ACC112 (cell line): ENCODE results near the gene DUSP8.

Experiments
- H2AFZ ChIP-seq: fragments of 200-600 bp; sonication (generic); one replicate; pipeline ENCODE4 v1.6.0; 2017; ENCODE audit warnings: antibody characterized with exemption, low read length; ENCODE audit not compliant: unreplicated experiment
- H3K27ac ChIP-seq: fragments of 200-600 bp; sonication (generic); 2 replicates; pipeline ENCODE4 v1.5.1; 2014; ENCODE audit warnings: low read depth, mild to moderate bottlenecking, antibody characterized with exemption, low read length, moderate library complexity
- H3K27me3 ChIP-seq: fragments of 200-600 bp; sonication (generic); 2 replicates; pipeline ENCODE4 v1.6.1; 2014; ENCODE audit warnings: mild to moderate bottlenecking, antibody characterized with exemption, low read length, moderate library complexity, mixed read lengths; ENCODE audit not compliant: insufficient read depth
- H3K36me3 ChIP-seq: fragments of 200-600 bp; sonication (generic); 2 replicates; pipeline ENCODE4 v1.6.1; 2016; ENCODE audit warnings: mild to moderate bottlenecking, antibody characterized with exemption, low read length, moderate library complexity, mixed read lengths; ENCODE audit not compliant: insufficient read depth
- H3K4me1 ChIP-seq: fragments of 200-600 bp; sonication (generic); one replicate; pipeline ENCODE4 v1.6.1; 2016; ENCODE audit warnings: low read length, mixed read lengths; ENCODE audit not compliant: insufficient read depth, unreplicated experiment, control insufficient read depth
- H3K4me3 ChIP-seq: fragments of 200-600 bp; sonication (generic); 2 replicates; pipeline ENCODE4 v1.5.1; 2014; ENCODE audit warnings: mild to moderate bottlenecking, low read depth, low read length
- H3K79me2 ChIP-seq: fragments of 200-600 bp; sonication (generic); one replicate; pipeline ENCODE4 v1.6.0; 2016; ENCODE audit warnings: low read length; ENCODE audit not compliant: control insufficient read depth, unreplicated experiment, insufficient read depth

DUSP8 gene

DNA sequence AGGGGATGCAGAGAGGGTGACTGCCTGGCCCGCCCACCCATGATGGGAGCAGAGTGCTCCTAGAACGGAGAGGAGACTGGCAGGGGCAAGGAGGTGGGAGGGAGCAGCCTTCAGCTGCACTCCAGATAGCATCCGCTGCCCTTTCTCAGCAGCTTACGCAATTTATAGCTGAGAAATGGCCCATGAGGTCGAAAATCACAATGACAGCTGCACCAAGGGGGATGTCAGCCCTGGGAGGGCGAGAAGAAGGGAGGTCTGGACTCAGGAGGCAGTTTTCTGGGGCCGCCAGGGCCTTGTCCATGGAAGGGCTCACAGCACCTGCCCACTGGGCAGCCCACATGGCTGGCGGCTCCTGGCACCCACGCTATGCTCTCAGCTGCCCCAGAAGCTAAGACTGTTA lies 67.9 kb downstream of the DUSP8 start:
- no peaks in the 10 kb centered on the region for H3K27me3 ChIP-seq
- H2AFZ ChIP-seq = no peak overlapping the region
- H3K79me2 ChIP-seq = peaks cover 39% of the 10 kb centered on the region
- 0 out of 2 replicates have a peak, but pooled peaks cover 4% of the 10 kb centered on the region for H3K36me3 ChIP-seq
- peaks cover 4% of the 10 kb centered on the region for H3K4me1 ChIP-seq
- H3K27ac ChIP-seq = no peak overlapping the region
- no peak overlapping the region for H3K4me3 ChIP-seq
